K562 (cell line): Measurements from ENCODE around the gene SKAP1. TPM values are rescaled to one million over a fixed set of nuclear protein-coding genes. Genes with fewer than 3 reads are reported as not detected.

Experiments
- ADNP ChIP-seq: fragments of 200-800 bp; sonication (Bioruptor generic); IDR thresholded peaks from 2 replicates; pipeline ENCODE4 v1.6.1; 2016; ENCODE audit warnings: missing genetic modification characterization, missing compliant biosample characterization
- ARID1B ChIP-seq: fragments of 450-650 bp; IDR thresholded peaks from 2 replicates; pipeline ENCODE4 v1.6.1; 2016; ENCODE audit warnings: antibody characterized with exemption, mild to moderate bottlenecking, inconsistent platforms
- E2F3 ChIP-seq: fragments of 250-450 bp; sonication (Bioruptor Pico); IDR thresholded peaks from 2 replicates; pipeline ENCODE4 v1.4.0; 2020; ENCODE audit warnings: mild to moderate bottlenecking
- ETV6 ChIP-seq, 3 experiments: fragments of 150-350 bp in 1 of 3; sonication (generic) in 1 of 3; formaldehyde crosslinking in 1 of 3; IDR thresholded peaks; 2 replicates each; pipeline versions ENCODE4 v1.6.1 to v1.8.0; 2014 to 2022; ENCODE audit warnings: borderline replicate concordance in 2 of 3, low read depth in 2 of 3, antibody characterized with exemption in 1 of 3, low read length in 1 of 3, mild to moderate bottlenecking in 1 of 3, missing genetic modification reagents in 1 of 3
- IFI16 ChIP-seq: fragments of 250-450 bp; sonication (Bioruptor Pico); IDR thresholded peaks from 2 replicates; pipeline ENCODE4 v2.1.2; 2022; ENCODE audit warnings: mild to moderate bottlenecking, inconsistent platforms
- KHSRP ChIP-seq: fragments of 450-650 bp; IDR thresholded peaks from 2 replicates; pipeline ENCODE4 v1.6.1; 2017
- KLF6 ChIP-seq: fragments of 250-450 bp; sonication (Bioruptor Pico); IDR thresholded peaks from 2 replicates; pipeline ENCODE4 v1.4.0; 2020; ENCODE audit warnings: mild to moderate bottlenecking, moderate library complexity, borderline replicate concordance
- RBM22 ChIP-seq: fragments of 200-400 bp; formaldehyde crosslinking; IDR thresholded peaks from 2 replicates; pipeline ENCODE4 v1.6.1; 2018; ENCODE audit warnings: low read length, low read depth; ENCODE audit not compliant: poor library complexity, severe bottlenecking
- REST ChIP-seq, 2 experiments: fragments of 450-650 bp; formaldehyde crosslinking in 1 of 2; IDR thresholded peaks; 2 replicates each; pipeline versions ENCODE4 v1.4.0 to v1.6.1; 2014 to 2020; ENCODE audit warnings: mild to moderate bottlenecking in 2 of 2, borderline replicate concordance in 1 of 2, low read depth in 1 of 2
- RFX5 ChIP-seq: IDR thresholded peaks from 2 replicates; pipeline ENCODE4 v1.6.1; 2011; ENCODE audit warnings: low read depth, mild to moderate bottlenecking, improper control_type of control experiment, low read length
- ZBTB8A ChIP-seq: fragments of 450-650 bp; IDR thresholded peaks from 2 replicates; pipeline ENCODE4 v1.6.1; 2018; ENCODE audit warnings: mild to moderate bottlenecking, moderate library complexity; ENCODE audit not compliant: partially characterized antibody
- polyA plus RNA-seq, 8 experiments: library from polyadenylated mRNA; depleted of rRNA in 4 of 8; stranded (reverse) in 5 of 8; unstranded in 3 of 8; fragments of >200 nt; fragmentation: Nextera tagmentation in 2 of 8; fragmentation: Illumina TruSeq in 1 of 8; extraction: Ambion mirVana in 2 of 8; extraction: Trizol in 1 of 8; gene quantifications; 2 replicates each; pipeline versions ENCODE4 v1.2.1 to v1.2.3, GENCODE V29; 2011 to 2014; ENCODE audit warnings: inconsistent platforms in 1 of 8, missing spikeins in 1 of 8
- total RNA-seq, 7 experiments: library from RNA; depleted of rRNA in 6 of 7; stranded (reverse); fragments of >200 nt in 6 of 7; fragmentation: Illumina TruSeq in 2 of 7; extraction: Trizol in 2 of 7; gene quantifications; 2 replicates each; pipeline versions ENCODE4 v1.2.1 to v1.2.3, GENCODE V29; 2011 to 2021; ENCODE audit warnings: low replicate concordance in 1 of 7
- TF ChIP-seq, protein P1 (sequence below): fragments of 450-650 bp; IDR thresholded peaks from 2 replicates; pipeline ENCODE4 v1.6.1; 2016; ENCODE audit warnings: low read depth

The SKAP1 gene
- total and polyA plus RNA-seq, 9 of the 15 experiments (the other 6 are each of a cell fraction or from before 2014, with no cell fraction given) = 0.06 to 0.80 (median 0.10) TPM; not detected in 4

DNA sequence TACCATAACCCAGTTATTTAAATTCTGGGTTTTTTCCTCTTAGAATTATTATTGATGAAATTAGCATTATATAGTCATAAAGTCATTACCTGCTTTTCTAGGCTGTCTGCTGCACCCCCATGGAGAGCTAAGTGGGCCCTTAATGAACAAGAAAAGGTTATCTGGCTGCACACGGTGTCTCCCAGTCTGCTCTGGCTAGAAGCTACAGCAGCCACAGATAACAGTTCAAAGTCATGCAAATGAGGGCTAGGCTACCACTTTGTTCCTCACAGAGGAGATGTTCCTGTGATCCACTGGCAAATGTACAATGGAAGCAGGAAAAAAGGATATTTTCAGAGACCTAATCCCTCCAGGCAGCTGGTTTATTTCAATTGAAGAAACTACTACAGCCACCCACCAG lies 210.4 kb downstream of the SKAP1 start (continued):
- TF ChIP-seq ADNP (tag) = no peak
- TF ChIP-seq RFX5 = no peak
- TF ChIP-seq KLF6 (CRISPR knock-in tag) = no peak
- TF ChIP-seq IFI16 (CRISPR knock-in tag) = no peak
- TF ChIP-seq, protein P1, sequence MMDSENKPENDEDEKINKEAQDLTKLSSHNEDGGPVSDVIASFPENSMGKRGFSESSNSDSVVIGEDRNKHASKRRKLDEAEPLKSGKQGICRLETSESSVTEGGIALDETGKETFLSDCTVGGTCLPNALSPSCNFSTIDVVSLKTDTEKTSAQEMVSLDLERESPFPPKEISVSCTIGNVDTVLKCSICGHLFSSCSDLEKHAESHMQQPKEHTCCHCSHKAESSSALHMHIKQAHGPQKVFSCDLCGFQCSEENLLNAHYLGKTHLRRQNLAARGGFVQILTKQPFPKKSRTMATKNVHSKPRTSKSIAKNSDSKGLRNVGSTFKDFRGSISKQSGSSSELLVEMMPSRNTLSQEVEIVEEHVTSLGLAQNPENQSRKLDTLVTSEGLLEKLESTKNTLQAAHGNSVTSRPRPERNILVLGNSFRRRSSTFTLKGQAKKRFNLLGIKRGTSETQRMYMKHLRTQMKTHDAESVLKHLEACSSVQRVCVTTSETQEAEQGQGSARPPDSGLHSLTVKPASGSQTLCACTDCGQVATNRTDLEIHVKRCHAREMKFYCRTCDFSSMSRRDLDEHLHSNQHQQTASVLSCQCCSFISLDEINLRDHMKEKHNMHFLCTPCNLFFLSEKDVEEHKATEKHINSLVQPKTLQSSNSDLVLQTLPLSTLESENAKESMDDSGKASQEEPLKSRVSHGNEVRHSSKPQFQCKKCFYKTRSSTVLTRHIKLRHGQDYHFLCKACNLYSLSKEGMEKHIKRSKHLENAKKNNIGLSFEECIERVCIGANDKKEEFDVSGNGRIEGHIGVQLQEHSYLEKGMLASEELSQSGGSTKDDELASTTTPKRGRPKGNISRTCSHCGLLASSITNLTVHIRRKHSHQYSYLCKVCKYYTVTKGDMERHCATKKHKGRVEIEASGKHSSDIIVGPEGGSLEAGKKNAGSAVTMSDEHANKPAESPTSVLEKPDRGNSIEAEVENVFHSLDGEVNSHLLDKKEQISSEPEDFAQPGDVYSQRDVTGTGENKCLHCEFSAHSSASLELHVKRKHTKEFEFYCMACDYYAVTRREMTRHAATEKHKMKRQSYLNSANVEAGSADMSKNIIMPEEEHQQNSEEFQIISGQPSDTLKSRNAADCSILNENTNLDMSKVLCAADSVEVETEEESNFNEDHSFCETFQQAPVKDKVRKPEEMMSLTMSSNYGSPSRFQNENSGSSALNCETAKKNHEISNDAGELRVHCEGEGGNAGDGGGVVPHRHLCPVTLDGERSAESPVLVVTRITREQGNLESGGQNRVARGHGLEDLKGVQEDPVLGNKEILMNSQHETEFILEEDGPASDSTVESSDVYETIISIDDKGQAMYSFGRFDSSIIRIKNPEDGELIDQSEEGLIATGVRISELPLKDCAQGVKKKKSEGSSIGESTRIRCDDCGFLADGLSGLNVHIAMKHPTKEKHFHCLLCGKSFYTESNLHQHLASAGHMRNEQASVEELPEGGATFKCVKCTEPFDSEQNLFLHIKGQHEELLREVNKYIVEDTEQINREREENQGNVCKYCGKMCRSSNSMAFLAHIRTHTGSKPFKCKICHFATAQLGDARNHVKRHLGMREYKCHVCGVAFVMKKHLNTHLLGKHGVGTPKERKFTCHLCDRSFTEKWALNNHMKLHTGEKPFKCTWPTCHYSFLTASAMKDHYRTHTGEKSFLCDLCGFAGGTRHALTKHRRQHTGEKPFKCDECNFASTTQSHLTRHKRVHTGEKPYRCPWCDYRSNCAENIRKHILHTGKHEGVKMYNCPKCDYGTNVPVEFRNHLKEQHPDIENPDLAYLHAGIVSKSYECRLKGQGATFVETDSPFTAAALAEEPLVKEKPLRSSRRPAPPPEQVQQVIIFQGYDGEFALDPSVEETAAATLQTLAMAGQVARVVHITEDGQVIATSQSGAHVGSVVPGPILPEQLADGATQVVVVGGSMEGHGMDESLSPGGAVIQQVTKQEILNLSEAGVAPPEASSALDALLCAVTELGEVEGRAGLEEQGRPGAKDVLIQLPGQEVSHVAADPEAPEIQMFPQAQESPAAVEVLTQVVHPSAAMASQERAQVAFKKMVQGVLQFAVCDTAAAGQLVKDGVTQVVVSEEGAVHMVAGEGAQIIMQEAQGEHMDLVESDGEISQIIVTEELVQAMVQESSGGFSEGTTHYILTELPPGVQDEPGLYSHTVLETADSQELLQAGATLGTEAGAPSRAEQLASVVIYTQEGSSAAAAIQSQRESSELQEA = no peak
- no peak for TF ChIP-seq ETV6 (IDR thresholded peaks at IDR 0.05; ENCODE audit: borderline replicate concordance in 1 of 2, low read depth in 2 of 2, low read length in 1 of 2)
- no peak for TF ChIP-seq ETV6 (CRISPR knock-in tag; IDR thresholded peaks at IDR 0.05; ENCODE audit: borderline replicate concordance)
- TF ChIP-seq REST (IDR thresholded peaks at IDR 0.05; ENCODE audit: borderline replicate concordance) = peak; percentile 60
- TF ChIP-seq REST (CRISPR knock-in tag; IDR thresholded peaks at IDR 0.05; ENCODE audit: low read depth) = no peak
- TF ChIP-seq ARID1B = peak; percentile 89
- TF ChIP-seq ZBTB8A = no peak
- no peak for TF ChIP-seq E2F3
- no peak for TF ChIP-seq RBM22
- TF ChIP-seq KHSRP = no peak
